ENCODE results near the gene PBX4.

GRCh38 chr19:19594381-19594780 is 24.1 kb downstream of the PBX4 start:
- TF ChIP-seq CTCF (IDR thresholded peaks at IDR 0.05; ENCODE audit: low read depth, low read length) (no peak), MYC (IDR thresholded peaks at IDR 0.05; ENCODE audit: low read depth, low read length) (no peak)

Measured in NB4 (cell line).